Measurements from ENCODE around the gene PIP4P1.

Gene PIP4P1

GRCh38 chr14:20477211-20477876 lies 16.1 kb upstream of the PIP4P1 start:
- ChIA-PET CTCF (interaction anchor here (0.6 kb wide), 1 partner anchor 164 kb away, joined by 5 read pairs; no protein-coding TSS in a partner anchor), POLR2A (interaction anchor here (1.6 to 2.1 kb wide), 3 partner anchors 8 to 22 kb away, joined by 4 to 7 read pairs (median 6); partner anchors contain the start of genes APEX1, PIP4P1 and PNP)
- TF ChIP-seq ARNT (IDR thresholded peaks at IDR 0.05), result no peak
- no peak for TF ChIP-seq ELF4 (IDR thresholded peaks at IDR 0.05)
- TF ChIP-seq SUZ12 (IDR thresholded peaks at IDR 0.05), result no peak
- no peak for TF ChIP-seq CTBP1 (IDR thresholded peaks at IDR 0.05; ENCODE audit: borderline replicate concordance)
- no peak for TF ChIP-seq ZNF384 (IDR thresholded peaks at IDR 0.05)
- TF ChIP-seq PKNOX1 (IDR thresholded peaks at IDR 0.05), result no peak
- no peak for TF ChIP-seq LEF1 (IDR thresholded peaks at IDR 0.05; ENCODE audit: borderline replicate concordance)
- no peak for TF ChIP-seq FOXM1 (IDR thresholded peaks at IDR 0.05; ENCODE audit: borderline replicate concordance)
- no peak for TF ChIP-seq HDGF (IDR thresholded peaks at IDR 0.05; ENCODE audit: borderline replicate concordance)
- no peak for TF ChIP-seq FOXA1 (IDR thresholded peaks at IDR 0.05)
- no peak for DNase-seq (ENCODE audit: extremely low spot score)

- CTCF ChIA-PET, result no interaction called here
- DNase-seq (ENCODE audit: extremely low spot score), result no peak
- POLR2A ChIA-PET, result interaction anchor here (1.7 to 2.1 kb wide), 2 partner anchors 15 to 21 kb away, joined by 6 to 7 read pairs; partner anchors contain the start of genes APEX1 and PIP4P1
- TF ChIP-seq FOXA1 (IDR thresholded peaks at IDR 0.05), result no peak
- TF ChIP-seq LEF1 (IDR thresholded peaks at IDR 0.05; ENCODE audit: borderline replicate concordance), result no peak
- TF ChIP-seq HDGF (IDR thresholded peaks at IDR 0.05; ENCODE audit: borderline replicate concordance), result no peak
- no peak for TF ChIP-seq PKNOX1 (IDR thresholded peaks at IDR 0.05)
- TF ChIP-seq L3MBTL2 (conservative IDR thresholded peaks at IDR 0.05), result no peak
- TF ChIP-seq FOXM1 (IDR thresholded peaks at IDR 0.05; ENCODE audit: borderline replicate concordance), result no peak
- no peak for TF ChIP-seq SP1 (IDR thresholded peaks at IDR 0.05)
- no peak for TF ChIP-seq ZNF384 (IDR thresholded peaks at IDR 0.05)
- TF ChIP-seq ARNT (IDR thresholded peaks at IDR 0.05), result no peak
- no peak for TF ChIP-seq NFRKB (IDR thresholded peaks at IDR 0.05)
Observed at GRCh38 chr14:20476776-20477175, 15.5 kb upstream of the PIP4P1 start.

- TF ChIP-seq SP1 (IDR thresholded peaks at IDR 0.05) (no peak), LEF1 (IDR thresholded peaks at IDR 0.05; ENCODE audit: borderline replicate concordance) (no peak), HDGF (IDR thresholded peaks at IDR 0.05; ENCODE audit: borderline replicate concordance) (no peak), L3MBTL2 (conservative IDR thresholded peaks at IDR 0.05) (no peak), FOXM1 (IDR thresholded peaks at IDR 0.05; ENCODE audit: borderline replicate concordance) (no peak), FOXA1 (IDR thresholded peaks at IDR 0.05) (no peak), ZNF384 (IDR thresholded peaks at IDR 0.05) (no peak), ELF4 (IDR thresholded peaks at IDR 0.05) (no peak), PKNOX1 (IDR thresholded peaks at IDR 0.05) (no peak), TARDBP (IDR thresholded peaks at IDR 0.05) (no peak), BHLHE40 (IDR thresholded peaks at IDR 0.05; ENCODE audit: borderline replicate concordance) (no peak)
- ChIA-PET POLR2A (no interaction called here), CTCF (interaction anchor here (0.6 kb wide), 1 partner anchor 158 kb away, joined by 3 read pairs; no protein-coding TSS in a partner anchor)
- DNase-seq (ENCODE audit: extremely low spot score), result no peak
Observed at GRCh38 chr14:20472536-20473169, 11.4 kb upstream of the PIP4P1 start.

GRCh38 chr14:20470603-20470901 lies 9.3 kb upstream of the PIP4P1 start:
- CTCF ChIA-PET, result no interaction called here
- TF ChIP-seq BHLHE40 (IDR thresholded peaks at IDR 0.05; ENCODE audit: borderline replicate concordance), result no peak
- POLR2A ChIA-PET, result interaction anchor here (1.4 to 4.0 kb wide), 8 partner anchors 10 to 140 kb away, joined by 3 to 47 read pairs (median 11); partner anchors contain the start of genes APEX1, OSGEP, PARP2 and PIP4P1
- no peak for DNase-seq (ENCODE audit: extremely low spot score)

GRCh38 chr14:20469890-20470602 lies 8.8 kb upstream of the PIP4P1 start:
- DNase-seq (ENCODE audit: extremely low spot score), result peak; percentile 31
- CTCF ChIA-PET, result interaction anchor here (0.5 to 0.9 kb wide), 4 partner anchors 8 to 140 kb away, joined by 3 to 6 read pairs (median 4); no protein-coding TSS in a partner anchor
- POLR2A ChIA-PET, result interaction anchor here (0.7 to 4.0 kb wide), 22 partner anchors 8 to 213 kb away, joined by 3 to 47 read pairs (median 4); partner anchors contain the start of genes APEX1, OSGEP, PARP2 and PIP4P1
- TF ChIP-seq TARDBP (IDR thresholded peaks at IDR 0.05) (no peak), L3MBTL2 (conservative IDR thresholded peaks at IDR 0.05) (peak; percentile 41), SP1 (IDR thresholded peaks at IDR 0.05) (no peak)

GRCh38 chr14:20469242-20469889 lies 8.1 kb upstream of the PIP4P1 start, which contains the start of gene PNP:
Gene PNP (plus strand): TSS chr14:20469406. CDS start chr14:20469525, 119 bp downstream.
- ChIA-PET CTCF (interaction anchor here (0.5 to 0.9 kb wide), 6 partner anchors 9 to 716 kb away, joined by 3 to 6 read pairs (median 4); partner anchors contain the start of gene TTC5), POLR2A (interaction anchor here (0.7 to 4.0 kb wide), 22 partner anchors 9 to 214 kb away, joined by 3 to 47 read pairs (median 4); partner anchors contain the start of genes APEX1, OSGEP, PARP2 and PIP4P1)
- peak; percentile 88 for TF ChIP-seq ELF4 (IDR thresholded peaks at IDR 0.05)
- no peak for TF ChIP-seq CTBP1 (IDR thresholded peaks at IDR 0.05; ENCODE audit: borderline replicate concordance)
- TF ChIP-seq L3MBTL2 (conservative IDR thresholded peaks at IDR 0.05), result peak; percentile 39
- DNase-seq (ENCODE audit: extremely low spot score), result peak; percentile 93

Data from HEK293T (cell line).